Endothelial cell (in vitro differentiated cells): Measurements from ENCODE around the gene ITM2B. TPM values are rescaled to one million over a fixed set of nuclear protein-coding genes. Genes with fewer than 3 reads are reported as not detected.
"Not testable (repeated sequence)": the region's sequence is repeated elsewhere in the genome, so short reads cannot be mapped to it uniquely, and the experiment has no call there.

Experiments used
- DNase-seq: peaks from one replicate; pipeline ENCODE4 v3.0.0; 2021; ENCODE audit warnings: low spot score
- H3K27ac Mint-ChIP-seq: one replicate; pipeline ENCODE4 v1.8.0; 2021; ENCODE audit warnings: mixed read lengths, inconsistent platforms; ENCODE audit not compliant: unreplicated experiment
- H3K27me3 Mint-ChIP-seq: one replicate; pipeline ENCODE4 v1.8.0; 2021; ENCODE audit warnings: mild to moderate bottlenecking, moderate library complexity, mixed read lengths, inconsistent platforms; ENCODE audit not compliant: unreplicated experiment
- H3K36me3 Mint-ChIP-seq: one replicate; pipeline ENCODE4 v1.8.0; 2021; ENCODE audit warnings: mild to moderate bottlenecking, low read depth, mixed read lengths, inconsistent platforms; ENCODE audit not compliant: unreplicated experiment
- H3K4me1 Mint-ChIP-seq: one replicate; pipeline ENCODE4 v1.8.0; 2021; ENCODE audit warnings: mild to moderate bottlenecking, mixed read lengths, inconsistent platforms; ENCODE audit not compliant: unreplicated experiment
- H3K4me3 Mint-ChIP-seq: one replicate; pipeline ENCODE4 v1.8.0; 2021; ENCODE audit warnings: mild to moderate bottlenecking, mixed read lengths, inconsistent platforms; ENCODE audit not compliant: unreplicated experiment
- H3K9me3 Mint-ChIP-seq: one replicate; pipeline ENCODE4 v1.8.0; 2021; ENCODE audit warnings: mixed read lengths, inconsistent platforms; ENCODE audit not compliant: unreplicated experiment
- total RNA-seq: library from RNA; stranded (reverse); fragmentation: NEBNext Ultra II Directional; extraction: Animal tissue kit (Norgen Biotek cat#: 25700); gene quantifications from one replicate; pipeline ENCODE4 v1.2.1, GENCODE V29; 2021; ENCODE audit not compliant: unreplicated experiment
- TF ChIP-seq, protein P1 (sequence below): fragments of 200-600 bp; sonication (generic); IDR thresholded peaks from one replicate; pipeline ENCODE4 v1.5.0; 2021; ENCODE audit warnings: antibody characterized with exemption; ENCODE audit not compliant: unreplicated experiment

The ITM2B gene
- total RNA-seq, 1 donor from 2014 or later, result 448 TPM

DNA sequence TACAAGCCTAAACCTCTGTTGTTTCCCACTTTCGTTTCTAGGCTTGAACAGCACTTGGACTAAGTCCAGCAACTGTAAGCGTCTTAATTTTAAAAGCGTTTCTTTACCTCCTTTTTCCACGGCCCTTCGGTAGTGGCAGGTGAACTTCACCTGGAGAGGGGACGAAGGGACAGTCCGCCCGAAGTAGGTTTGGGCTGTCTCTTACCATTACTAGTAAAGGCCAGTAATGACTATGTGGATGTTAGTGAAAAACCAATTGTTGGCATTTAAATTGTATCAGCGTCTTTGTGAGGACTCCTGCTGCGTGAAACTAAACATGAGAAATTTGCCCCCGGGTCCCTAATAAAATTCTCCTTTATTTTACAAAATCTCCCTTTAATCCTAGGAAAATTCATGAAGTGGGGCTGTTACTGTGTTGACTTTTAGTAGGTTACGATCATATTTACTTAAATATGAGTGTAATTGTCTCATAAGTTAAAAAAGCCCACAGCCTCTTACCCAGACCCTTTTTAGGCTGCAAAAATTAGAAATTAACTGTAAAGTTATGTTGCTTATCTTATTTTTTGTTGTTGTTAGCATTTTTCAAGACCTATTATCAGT lies 983 bp downstream of the ITM2B start:
- H3K4me3 Mint-ChIP-seq, result peak overlapping the region; percentile 99
- H3K4me1 Mint-ChIP-seq, result peaks cover 33% of the 10 kb centered on the region
- peaks cover 11% of the 10 kb centered on the region for H3K36me3 Mint-ChIP-seq
- H3K9me3 Mint-ChIP-seq, result no peaks in the 10 kb centered on the region
- peak overlapping the region; percentile 96 for H3K27ac Mint-ChIP-seq
- peaks cover 9% of the 10 kb centered on the region for H3K27me3 Mint-ChIP-seq
- DNase-seq, result no peak
- TF ChIP-seq, protein P1, sequence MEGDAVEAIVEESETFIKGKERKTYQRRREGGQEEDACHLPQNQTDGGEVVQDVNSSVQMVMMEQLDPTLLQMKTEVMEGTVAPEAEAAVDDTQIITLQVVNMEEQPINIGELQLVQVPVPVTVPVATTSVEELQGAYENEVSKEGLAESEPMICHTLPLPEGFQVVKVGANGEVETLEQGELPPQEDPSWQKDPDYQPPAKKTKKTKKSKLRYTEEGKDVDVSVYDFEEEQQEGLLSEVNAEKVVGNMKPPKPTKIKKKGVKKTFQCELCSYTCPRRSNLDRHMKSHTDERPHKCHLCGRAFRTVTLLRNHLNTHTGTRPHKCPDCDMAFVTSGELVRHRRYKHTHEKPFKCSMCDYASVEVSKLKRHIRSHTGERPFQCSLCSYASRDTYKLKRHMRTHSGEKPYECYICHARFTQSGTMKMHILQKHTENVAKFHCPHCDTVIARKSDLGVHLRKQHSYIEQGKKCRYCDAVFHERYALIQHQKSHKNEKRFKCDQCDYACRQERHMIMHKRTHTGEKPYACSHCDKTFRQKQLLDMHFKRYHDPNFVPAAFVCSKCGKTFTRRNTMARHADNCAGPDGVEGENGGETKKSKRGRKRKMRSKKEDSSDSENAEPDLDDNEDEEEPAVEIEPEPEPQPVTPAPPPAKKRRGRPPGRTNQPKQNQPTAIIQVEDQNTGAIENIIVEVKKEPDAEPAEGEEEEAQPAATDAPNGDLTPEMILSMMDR, result no peak

DNA sequence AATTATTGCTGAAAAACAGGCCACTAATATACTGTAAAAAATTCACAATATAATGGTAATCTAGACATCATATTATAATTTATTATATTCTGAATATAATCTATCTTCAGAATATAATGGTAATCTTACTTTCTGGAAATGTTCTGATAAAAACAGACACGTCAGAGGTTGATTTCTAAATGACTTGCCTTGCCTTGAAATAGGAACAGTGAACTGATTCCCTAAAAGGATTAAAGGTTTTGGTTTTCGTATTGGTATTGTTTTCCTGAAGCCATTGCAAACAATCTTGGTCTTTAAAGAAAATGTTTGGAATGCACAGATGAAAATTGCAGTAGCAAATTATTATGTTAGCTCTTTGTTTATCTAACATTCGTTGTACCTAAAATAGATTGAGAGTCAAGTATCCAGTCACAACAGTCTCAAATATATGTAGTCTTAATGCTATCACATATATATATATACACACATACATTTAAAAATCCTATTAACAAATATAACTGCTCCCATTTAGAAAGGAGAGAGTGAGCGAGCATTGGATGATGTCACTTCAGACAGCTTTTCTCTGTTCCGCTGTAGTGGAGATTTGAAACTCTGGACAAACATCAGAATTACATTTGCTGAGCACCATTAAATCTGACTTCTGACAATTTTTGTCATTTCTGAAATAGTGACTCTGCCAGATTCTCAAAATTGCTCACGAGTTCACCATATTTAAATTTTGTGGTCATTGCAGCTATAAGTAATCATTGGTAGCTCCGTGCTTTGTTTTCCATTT lies 1.7 kb downstream of the ITM2B start:
- Mint-ChIP-seq H3K27ac (peak overlapping the region; percentile 96), H3K9me3 (no peaks in the 10 kb centered on the region), H3K4me1 (peaks cover 33% of the 10 kb centered on the region), H3K4me3 (peak overlapping the region; percentile 99), H3K27me3 (peaks cover 9% of the 10 kb centered on the region), H3K36me3 (peaks cover 11% of the 10 kb centered on the region)
- no peak for DNase-seq
- TF ChIP-seq, protein P1, result no peak

DNA sequence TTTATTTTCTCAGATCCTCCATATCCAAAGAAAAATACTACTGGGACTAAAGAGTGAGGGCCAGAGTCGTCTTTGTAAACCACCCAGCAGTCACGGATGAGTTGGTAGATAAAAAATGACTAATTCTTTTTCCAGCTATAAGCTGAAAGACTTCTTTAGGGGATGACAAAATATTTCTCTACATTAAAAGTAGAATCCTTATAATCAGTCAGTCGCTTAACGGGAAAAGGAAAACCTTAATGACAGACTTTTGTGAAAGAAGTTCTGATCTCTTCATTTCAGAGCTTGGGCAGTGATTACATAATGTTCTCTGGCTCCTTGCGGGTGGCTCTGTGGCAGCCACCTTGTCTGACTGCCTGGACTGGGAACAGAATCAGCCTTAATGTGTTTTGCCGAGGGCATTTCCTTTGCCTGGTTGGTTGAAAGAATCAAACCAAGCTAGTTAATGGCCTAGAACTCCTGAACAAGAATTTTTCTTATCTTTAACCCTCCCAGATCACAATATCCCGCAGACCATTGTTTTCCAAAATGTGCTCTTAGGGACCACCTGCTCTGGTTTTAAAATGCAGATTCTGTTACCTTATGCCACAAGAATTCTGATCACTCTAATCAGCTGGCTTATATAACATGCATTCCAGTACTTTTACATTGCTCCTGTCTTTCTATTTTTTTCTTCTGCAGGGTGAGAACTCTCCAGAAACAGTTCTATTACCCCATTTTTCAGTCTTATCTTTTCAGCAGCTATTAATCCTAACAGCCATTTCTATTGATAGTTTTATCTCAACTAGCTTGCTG lies 2.5 kb downstream of the ITM2B start:
- peaks cover 9% of the 10 kb centered on the region for H3K27me3 Mint-ChIP-seq
- H3K27ac Mint-ChIP-seq, result peak overlapping the region; percentile 94
- peak overlapping the region; percentile 99 for H3K4me3 Mint-ChIP-seq
- H3K36me3 Mint-ChIP-seq, result peaks cover 13% of the 10 kb centered on the region
- peaks cover 33% of the 10 kb centered on the region for H3K4me1 Mint-ChIP-seq
- no peaks in the 10 kb centered on the region for H3K9me3 Mint-ChIP-seq
- peak; percentile 17 for DNase-seq
- TF ChIP-seq, protein P1, result no peak

DNA sequence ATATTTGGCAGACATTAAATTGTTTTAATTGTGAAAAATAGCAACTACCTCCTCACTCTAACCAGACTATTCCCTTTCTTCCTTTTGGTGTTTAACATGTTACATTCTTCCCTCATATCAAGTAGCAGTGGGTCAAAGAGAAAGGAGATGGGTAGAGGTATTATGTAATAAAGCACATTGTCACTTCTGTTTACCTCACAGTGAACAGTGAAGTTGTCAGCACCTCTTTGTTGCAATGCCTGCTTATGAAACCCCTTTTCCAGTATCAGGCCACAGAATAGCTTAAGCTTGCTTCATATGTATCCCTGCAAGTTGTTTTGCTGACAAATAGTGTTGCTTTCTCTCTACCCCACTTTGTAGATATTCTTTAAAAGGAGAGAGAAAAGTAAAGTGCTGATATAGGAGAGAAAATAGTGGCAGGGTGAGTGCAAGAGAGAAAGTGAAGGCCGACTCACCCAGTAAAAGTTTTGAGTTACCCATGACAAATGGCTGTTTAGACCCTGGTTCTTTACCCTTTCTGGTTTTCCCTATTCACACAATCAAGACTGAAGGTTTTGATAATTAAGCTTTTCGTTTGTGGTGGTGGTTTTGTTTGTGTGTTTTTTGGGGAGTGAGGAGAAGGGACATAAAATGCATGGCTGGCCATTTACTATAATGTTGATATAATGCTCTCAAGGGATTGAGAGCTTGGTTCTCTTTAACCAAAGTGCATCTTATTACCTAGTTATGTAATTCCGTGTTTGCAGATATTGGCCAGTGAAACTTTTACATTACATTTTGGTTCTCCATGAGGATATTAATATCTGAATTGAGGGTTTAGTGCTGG lies 3.7 kb downstream of the ITM2B start:
- Mint-ChIP-seq H3K27me3 (peaks cover 9% of the 10 kb centered on the region), H3K27ac (peak overlapping the region; percentile 94), H3K4me3 (peak overlapping the region; percentile 99), H3K9me3 (no peaks in the 10 kb centered on the region), H3K4me1 (peaks cover 33% of the 10 kb centered on the region), H3K36me3 (peaks cover 17% of the 10 kb centered on the region)
- no peak for DNase-seq
- TF ChIP-seq, protein P1, result no peak

DNA sequence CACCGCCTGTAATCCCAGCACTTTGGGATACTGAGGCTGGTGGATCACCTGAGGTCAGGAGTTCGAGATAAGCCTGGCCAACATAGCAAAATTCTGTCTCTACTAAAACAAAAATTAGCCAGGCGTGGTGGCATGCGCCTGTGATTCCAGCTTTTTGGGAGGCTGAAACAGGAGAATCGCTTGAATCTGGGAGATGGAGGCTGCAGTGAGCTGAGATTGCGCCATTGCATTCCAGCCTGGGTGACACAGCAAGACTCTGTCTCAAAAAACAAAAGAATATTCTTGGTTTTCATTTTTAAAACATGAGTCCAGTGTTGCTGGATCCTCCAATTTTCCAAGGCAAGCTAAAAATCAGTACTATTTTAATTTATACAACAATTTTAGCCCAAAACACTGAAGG lies 6.4 kb downstream of the ITM2B start:
- not testable (repeated sequence) for H3K27ac Mint-ChIP-seq, H3K9me3 Mint-ChIP-seq, H3K4me3 Mint-ChIP-seq, H3K36me3 Mint-ChIP-seq, H3K27me3 Mint-ChIP-seq, DNase-seq
- peaks cover 19% of the 10 kb centered on the region for H3K4me1 Mint-ChIP-seq
